GM12892 (cell line): ENCODE measurements around the gene ARHGAP10.

Experiments used
- DNase-seq: peaks from one replicate; pipeline ENCODE4 v3.0.0; 2011; ENCODE audit not compliant: insufficient read length
- FAIRE-seq: peaks from 2 replicates; lab custom pipeline; 2011; peaks lifted over from hg19 to GRCh38; lab: Jason Lieb, UNC
- POLR2A ChIP-seq: IDR thresholded peaks from 2 replicates; pipeline ENCODE4 v1.6.1; 2011; ENCODE audit warnings: low read depth, low read length, control low read depth
- POLR2AphosphoS5 ChIP-seq: IDR thresholded peaks from 2 replicates; pipeline ENCODE4 v1.6.1; 2011; ENCODE audit warnings: low read depth, low read length, control low read depth
- TAF1 ChIP-seq: IDR thresholded peaks from 2 replicates; pipeline ENCODE4 v1.6.1; 2011; ENCODE audit warnings: low read depth, mild to moderate bottlenecking, control low read depth, low read length, borderline replicate concordance

Gene ARHGAP10

DNA sequence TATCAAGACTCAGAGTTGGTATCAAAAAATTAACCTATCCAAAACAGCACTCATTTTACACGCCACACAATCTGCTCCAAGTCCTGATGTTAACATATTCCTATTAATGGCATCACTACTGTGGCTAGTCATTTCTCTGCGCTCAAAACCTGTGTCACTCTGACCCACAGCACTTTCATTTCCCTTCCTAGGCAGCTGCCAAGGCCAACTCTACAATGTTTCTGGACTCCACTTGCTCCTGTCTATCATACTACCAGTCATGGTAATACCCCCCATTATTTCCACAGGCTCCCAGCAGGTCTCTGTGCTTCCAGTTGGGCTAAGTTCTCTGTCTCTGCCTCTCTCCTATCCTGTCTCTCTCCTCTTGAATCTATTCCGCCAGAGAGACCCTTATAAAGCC lies 386.7 kb downstream of the ARHGAP10 start:
- FAIRE-seq (no peak), DNase-seq (no peak)

DNA sequence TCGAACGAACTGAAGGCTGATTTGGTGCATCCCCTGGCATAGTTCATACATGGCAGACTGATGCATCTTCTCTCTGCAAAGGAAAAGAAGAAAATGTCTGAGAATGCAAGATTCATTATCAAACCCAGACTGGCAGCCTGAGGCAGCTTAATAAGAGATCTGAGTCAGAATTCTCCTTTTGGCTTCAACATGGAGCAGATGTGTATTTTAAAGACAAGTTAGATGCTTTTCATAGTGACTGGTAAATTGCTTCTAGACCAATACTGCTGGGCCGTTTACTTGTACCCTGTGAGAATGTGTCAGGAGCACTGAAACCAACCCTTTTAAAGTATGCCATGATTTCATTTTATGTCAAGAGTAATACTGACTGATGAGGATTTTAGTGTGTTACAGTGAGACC lies 388.3 kb downstream of the ARHGAP10 start:
- TF ChIP-seq POLR2A: no peak
- no peak for TF ChIP-seq POLR2AphosphoS5
- TF ChIP-seq TAF1: no peak
- DNase-seq: no peak
- no peak for FAIRE-seq

More for the DNA sequence above, 386.7 kb downstream of the ARHGAP10 start:
- TF ChIP-seq POLR2AphosphoS5: no peak
- TF ChIP-seq TAF1: no peak
- TF ChIP-seq POLR2A: no peak
